RCC 7860 (cell line): Measurements from ENCODE around the gene FBLN5.
"Not testable (repeated sequence)": the region's sequence is repeated elsewhere in the genome, so short reads cannot be mapped to it uniquely, and the experiment has no call there.

Source experiments
- DNase-seq: peaks from one replicate; pipeline ENCODE4 v3.0.0-alpha.2; 2015; ENCODE audit warnings: low spot score
- FAIRE-seq: peaks from 2 replicates; lab custom pipeline; 2012; peaks lifted over from hg19 to GRCh38; lab: Jason Lieb, UNC

The FBLN5 gene

GRCh38 chr14:91910196-91910595, 37.3 kb downstream of the FBLN5 start:
- FAIRE-seq (no peak), DNase-seq (no peak)

- no peak for FAIRE-seq
- no peak for DNase-seq
These were observed 41.1 kb downstream of the FBLN5 start for GRCh38 chr14:91906374-91906773.

GRCh38 chr14:91904956-91905645, 42.4 kb downstream of the FBLN5 start:
- FAIRE-seq: no peak
- no peak for DNase-seq

- DNase-seq (no peak), FAIRE-seq (no peak)
These were observed 43.0 kb downstream of the FBLN5 start for GRCh38 chr14:91904483-91904882.

GRCh38 chr14:91903070-91903469, 44.4 kb downstream of the FBLN5 start:
- no peak for FAIRE-seq
- DNase-seq: no peak

- DNase-seq: no peak
- FAIRE-seq: no peak
These were observed 45.2 kb downstream of the FBLN5 start for GRCh38 chr14:91902336-91902735.

- DNase-seq: no peak
- FAIRE-seq: no peak
These were observed 45.9 kb downstream of the FBLN5 start for GRCh38 chr14:91901449-91902226.

- no peak for FAIRE-seq
These were observed 47.7 kb downstream of the FBLN5 start for GRCh38 chr14:91899806-91900205.

GRCh38 chr14:91899213-91899612, 48.3 kb downstream of the FBLN5 start:
- no peak for FAIRE-seq
- no peak for DNase-seq

More at GRCh38 chr14:91899806-91900205, 47.7 kb downstream of the FBLN5 start:
- DNase-seq: no peak

- no peak for DNase-seq
- no peak for FAIRE-seq
These were observed 49.1 kb downstream of the FBLN5 start for GRCh38 chr14:91898372-91898771.

GRCh38 chr14:91897716-91898115, 49.8 kb downstream of the FBLN5 start:
- DNase-seq, FAIRE-seq: not testable (repeated sequence)

- FAIRE-seq (no peak), DNase-seq (no peak)
These were observed 50.3 kb downstream of the FBLN5 start for GRCh38 chr14:91897106-91897701.

GRCh38 chr14:91896419-91896818, 51.1 kb downstream of the FBLN5 start:
- no peak for DNase-seq
- FAIRE-seq: no peak

GRCh38 chr14:91893669-91894068, 53.8 kb downstream of the FBLN5 start:
- no peak for DNase-seq
- no peak for FAIRE-seq

- no peak for FAIRE-seq
- DNase-seq: no peak
These were observed 54.5 kb downstream of the FBLN5 start for GRCh38 chr14:91893007-91893406.

- FAIRE-seq (no peak), DNase-seq (no peak)
These were observed 55.7 kb downstream of the FBLN5 start for GRCh38 chr14:91891721-91892220.

GRCh38 chr14:91891101-91891500, 56.4 kb downstream of the FBLN5 start:
- no peak for DNase-seq
- FAIRE-seq: no peak

- FAIRE-seq: no peak
These were observed 57.2 kb downstream of the FBLN5 start for GRCh38 chr14:91890291-91890749.

GRCh38 chr14:91889477-91890211, 57.9 kb downstream of the FBLN5 start:
- FAIRE-seq: no peak
- DNase-seq: no peak

More at GRCh38 chr14:91890291-91890749, 57.2 kb downstream of the FBLN5 start:
- no peak for DNase-seq

GRCh38 chr14:91888641-91889476, 58.6 kb downstream of the FBLN5 start:
- FAIRE-seq (no peak), DNase-seq (no peak)
